HCT116 (cell line): ENCODE results near the gene SLC30A10. TPM values are rescaled to one million over a fixed set of nuclear protein-coding genes. Genes with fewer than 3 reads are reported as not detected.

Source experiments
- ATAC-seq: fragments of 200-7000 bp; cut with Tn5 transposase; 2 replicates; pipeline ENCODE4 v1.9.1; 2020; ENCODE audit warnings: mild to moderate bottlenecking, moderate library complexity
- BruUV-seq: library from RNA; stranded (reverse); fragments of 400-500 nt; replicated peaks from 2 replicates; lab custom pipeline; 2021; lab: Mats Ljungman, UMichigan
- CTCF ChIA-PET: fragments of 300-600 bp; sonication (Branson Sonifier 250); formaldehyde crosslinking; loops from one replicate; lab custom pipeline; 2021; ENCODE audit warnings: antibody characterized with exemption; lab: Charles Lee
- POLR2A ChIA-PET: fragments of 300-600, 350-600 bp; sonication (Branson Sonifier 250); formaldehyde crosslinking; loops from one replicate; lab custom pipeline; 2021; ENCODE audit warnings: antibody characterized with exemption; lab: Charles Lee
- RAD21 ChIA-PET, 2 experiments: fragments of 300-600 bp; sonication (Branson Sonifier 250); formaldehyde crosslinking; loops; one replicate each; lab custom pipeline; 2023; ENCODE audit warnings: low total read pairs in 2 of 2; ENCODE audit not compliant: uncharacterized antibody in 2 of 2, unreplicated experiment in 2 of 2, low non-redundant PET in 1 of 2; lab: Charles Lee
- DNase-seq: peaks from one replicate; pipeline ENCODE4 v3.0.0-alpha.2; 2010; ENCODE audit warnings: low read depth, low spot score
- H2AFZ ChIP-seq: fragments of 200-600 bp; shearing (Covaris generic), sonication (generic); 2 replicates; pipeline ENCODE4 v1.6.1; 2017; ENCODE audit warnings: low read depth, mixed run types, mixed read lengths, antibody characterized with exemption, low read length; ENCODE audit not compliant: poor library complexity, severe bottlenecking
- H3K27ac ChIP-seq: 2 replicates; pipeline ENCODE4 v1.5.1; 2012; ENCODE audit warnings: low read depth, low read length
- H3K27me3 ChIP-seq: fragments of 200-600 bp; sonication (generic); 2 replicates; pipeline ENCODE4 v1.6.1; 2016; ENCODE audit warnings: mixed run types, low read length, mixed read lengths; ENCODE audit not compliant: insufficient read depth
- H3K36me3 ChIP-seq, 2 experiments: fragments of 200-500 bp in 1 of 2; fragments of 200-600 bp in 1 of 2; sonication (Bioruptor generic) in 1 of 2; sonication (generic) in 1 of 2; 2 replicates each; pipeline versions ENCODE4 v1.5.1 to v1.6.1; 2014 to 2016; ENCODE audit warnings: low read length in 2 of 2, inconsistent platforms in 1 of 2, mixed read lengths in 1 of 2, mixed run types in 1 of 2; ENCODE audit not compliant: insufficient read depth in 2 of 2, control insufficient read depth in 1 of 2
- H3K4me1 ChIP-seq, 2 experiments: fragments of 200-600 bp in 1 of 2; sonication (generic) in 1 of 2; 2 replicates each; pipeline versions ENCODE4 v1.5.1 to v1.6.1; 2012 to 2017; ENCODE audit warnings: low read length in 2 of 2, inconsistent platforms in 1 of 2, mild to moderate bottlenecking in 1 of 2, mixed read lengths in 1 of 2, mixed run types in 1 of 2, moderate library complexity in 1 of 2; ENCODE audit not compliant: insufficient read depth in 2 of 2, control insufficient read depth in 1 of 2
- H3K4me2 ChIP-seq: fragments of 200-600 bp; sonication (generic); 2 replicates; pipeline ENCODE4 v1.6.1; 2017; ENCODE audit warnings: mixed run types, low read length, mixed read lengths
- H3K4me3 ChIP-seq, 2 experiments: fragments of 200-600 bp in 1 of 2; sonication (generic) in 1 of 2; replicated peaks in 1 of 2; 2 replicates each; pipeline ENCODE4 v1.5.1; 2011 to 2016; ENCODE audit warnings: low read length in 2 of 2, control low read depth in 1 of 2, low read depth in 1 of 2, mild to moderate bottlenecking in 1 of 2, mixed read lengths in 1 of 2, mixed run types in 1 of 2
- H3K79me2 ChIP-seq: fragments of 200-600 bp; sonication (generic); 2 replicates; pipeline ENCODE4 v1.6.1; 2017; ENCODE audit warnings: mild to moderate bottlenecking, mixed run types, low read length, moderate library complexity, mixed read lengths; ENCODE audit not compliant: insufficient read depth
- H3K9ac ChIP-seq: fragments of 200-600 bp; sonication (generic); 2 replicates; pipeline ENCODE4 v1.6.1; 2016; ENCODE audit warnings: low read length, mixed read lengths
- H3K9me2 ChIP-seq: fragments of 200-600 bp; sonication (generic), shearing (Covaris generic); 2 replicates; pipeline ENCODE4 v1.6.1; 2017; ENCODE audit warnings: mixed run types, mild to moderate bottlenecking, moderate library complexity; ENCODE audit not compliant: insufficient read depth
- H3K9me3 ChIP-seq, 2 experiments: fragments of 200-500 bp in 1 of 2; fragments of 200-600 bp in 1 of 2; sonication (Bioruptor generic) in 1 of 2; sonication (generic) in 1 of 2; 2 replicates each; pipeline ENCODE4 v1.6.1; 2014 to 2017; ENCODE audit warnings: low read length in 2 of 2, mixed read lengths in 2 of 2, inconsistent platforms in 1 of 2, low read depth in 1 of 2, mild to moderate bottlenecking in 1 of 2, mixed run types in 1 of 2, moderate library complexity in 1 of 2; ENCODE audit not compliant: control insufficient read depth in 1 of 2, insufficient read depth in 1 of 2
- H4K20me1 ChIP-seq: fragments of 200-600 bp; sonication (generic), shearing (Covaris generic); 2 replicates; pipeline ENCODE4 v1.6.1; 2017; ENCODE audit warnings: mixed run types, mild to moderate bottlenecking, moderate library complexity; ENCODE audit not compliant: insufficient read depth
- CTCF ChIP-seq, 3 experiments: fragments of 200-600 bp in 1 of 3; sonication (generic) in 1 of 3; IDR thresholded peaks in 2 of 3; conservative IDR thresholded peaks in 1 of 3; 2 replicates each; pipeline ENCODE4 v1.5.1; 2012 to 2017; ENCODE audit warnings: low read depth in 2 of 3, low read length in 2 of 3, antibody characterized with exemption in 1 of 3, borderline replicate concordance in 1 of 3, control low read depth in 1 of 3, mild to moderate bottlenecking in 1 of 3, mixed read lengths in 1 of 3, mixed run types in 1 of 3, moderate library complexity in 1 of 3; ENCODE audit not compliant: insufficient read depth in 1 of 3
- EGR1 ChIP-seq: IDR thresholded peaks from 2 replicates; pipeline ENCODE4 v1.6.1; 2012; ENCODE audit warnings: low read depth
- EZH2phosphoT487 ChIP-seq: fragments of 200-600 bp; IDR thresholded peaks from 2 replicates; pipeline ENCODE4 v1.6.1; 2018; ENCODE audit warnings: antibody characterized with exemption, borderline replicate concordance
- JUND ChIP-seq: IDR thresholded peaks from 2 replicates; pipeline ENCODE4 v1.6.1; 2012
- POLR2AphosphoS5 ChIP-seq: IDR thresholded peaks from 2 replicates; pipeline ENCODE4 v1.6.1; 2011; ENCODE audit warnings: mild to moderate bottlenecking, low read depth, low read length, moderate library complexity
- RAD21 ChIP-seq: IDR thresholded peaks from 2 replicates; pipeline ENCODE4 v1.6.1; 2012; ENCODE audit warnings: low read depth, mild to moderate bottlenecking
- REST ChIP-seq: IDR thresholded peaks from 2 replicates; pipeline ENCODE4 v1.6.1; 2012; ENCODE audit warnings: low read depth
- SIN3A ChIP-seq: IDR thresholded peaks from 2 replicates; pipeline ENCODE4 v1.6.1; 2012; ENCODE audit warnings: low read depth
- SP1 ChIP-seq: IDR thresholded peaks from 2 replicates; pipeline ENCODE4 v1.6.1; 2012; ENCODE audit warnings: low read depth
- YY1 ChIP-seq: IDR thresholded peaks from 2 replicates; pipeline ENCODE4 v1.6.1; 2011; ENCODE audit warnings: low read length, low read depth, moderate library complexity, mild to moderate bottlenecking; ENCODE audit not compliant: insufficient replicate concordance; ENCODE audit errors: extremely low read depth
- ZBTB33 ChIP-seq: IDR thresholded peaks from 2 replicates; pipeline ENCODE4 v1.6.1; 2011; ENCODE audit warnings: mild to moderate bottlenecking, low read length, moderate library complexity; ENCODE audit not compliant: insufficient replicate concordance; ENCODE audit errors: extremely low read depth
- ZNF274 ChIP-seq: fragments of 200-500 bp; sonication (Bioruptor generic); IDR thresholded peaks from 2 replicates; pipeline ENCODE4 v1.6.1; 2014; ENCODE audit warnings: mild to moderate bottlenecking, low read depth, low read length, inconsistent platforms
- intact Hi-C: fragments of 100-400 bp; cut with micrococcal nuclease; formaldehyde crosslinking; loops from 2 replicates; pipeline ENCODE4 v1.10.0; 2022
- total RNA-seq: library from RNA; stranded (reverse); gene quantifications from one replicate; pipeline ENCODE4 v1.2.1, GENCODE V29; 2021; ENCODE audit not compliant: unreplicated experiment
- TF ChIP-seq, protein P1 (sequence below): IDR thresholded peaks from 2 replicates; pipeline ENCODE4 v1.6.1; 2012

SLC30A10 gene
- total RNA-seq, 1 experiment from 2014 or later = 0.15 TPM

DNA sequence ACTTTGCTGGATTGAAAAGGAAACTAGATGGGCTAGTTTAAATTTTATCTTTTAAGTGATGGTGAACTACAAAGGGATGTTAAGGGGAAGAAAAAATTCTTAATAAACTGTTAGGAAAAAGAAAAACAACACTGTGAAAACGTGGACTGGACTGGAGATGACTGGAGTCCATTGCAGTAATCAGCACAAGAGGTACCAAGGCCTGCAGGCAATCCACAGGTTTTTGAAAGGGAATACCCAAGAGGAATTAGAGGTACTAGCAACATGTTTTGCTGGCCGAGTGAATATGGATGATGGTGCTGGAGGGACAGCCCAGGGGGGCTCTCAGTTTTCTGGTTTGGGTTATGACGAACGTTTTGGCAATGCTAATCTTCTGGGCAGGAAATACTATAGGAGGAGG, 39.0 kb upstream of the SLC30A10 start:
- Histone ChIP-seq H3K79me2 (no peaks in the 10 kb centered on the region), H3K9me3 (no peaks in the 10 kb centered on the region), H3K36me3 (peaks cover 3 to 4% of the 10 kb centered on the region in 2 experiments; a peak in 2 of 4 replicates), H3K27me3 (no peaks in the 10 kb centered on the region), H3K4me3 (no peak overlapping the region), H3K9ac (no peak overlapping the region), H3K4me1 (no peaks in the 10 kb centered on the region), H4K20me1 (no peaks in the 10 kb centered on the region), H2AFZ (no peak overlapping the region), H3K9me2 (no peaks in the 10 kb centered on the region), H3K27ac (no peak overlapping the region), H3K4me2 (no peak overlapping the region)
- DNase-seq (no peak), ATAC-seq (no peak)
- ChIA-PET RAD21 (no interaction called here), CTCF (no interaction called here), POLR2A (no interaction called here)
- BruUV-seq = no TSS peak
- TF ChIP-seq JUND = 0 out of 2 replicates have a peak, but pooled peaks have one; percentile 3
- no peak for TF ChIP-seq SP1
- intact Hi-C loops = no loop called here

GRCh38 chr1:219966071-219966349, 37.7 kb upstream of the SLC30A10 start:
- no TSS peak for BruUV-seq

More at GRCh38 chr1:219966071-219966349, 37.7 kb upstream of the SLC30A10 start:
- Histone ChIP-seq H3K27me3 (no peaks in the 10 kb centered on the region), H3K4me2 (no peak overlapping the region), H3K9me3 (no peaks in the 10 kb centered on the region), H3K4me3 (no peak overlapping the region), H3K9ac (no peak overlapping the region), H3K27ac (no peak overlapping the region), H3K4me1 (no peaks in the 10 kb centered on the region), H3K79me2 (no peaks in the 10 kb centered on the region), H2AFZ (no peak overlapping the region), H3K9me2 (no peaks in the 10 kb centered on the region), H4K20me1 (no peaks in the 10 kb centered on the region), H3K36me3 (peaks cover 3 to 4% of the 10 kb centered on the region in 2 experiments; a peak in 2 of 4 replicates)
- ChIA-PET CTCF (no interaction called here), POLR2A (no interaction called here), RAD21 (no interaction called here)
- intact Hi-C loops = no loop called here
- no peak for DNase-seq
- no peak for ATAC-seq
- TF ChIP-seq REST (no peak), SP1 (no peak), EGR1 (no peak), EZH2phosphoT487 (no peak), POLR2AphosphoS5 (no peak), SIN3A (no peak), ZNF274 (no peak), ZBTB33 (no peak), CTCF (IDR thresholded peaks at IDR 0.05 in 2 of 3, conservative IDR thresholded peaks at IDR 0.05 in 1 of 3; ENCODE audit: borderline replicate concordance in 1 of 3, insufficient read depth in 1 of 3, low read depth in 2 of 3, low read length in 2 of 3) (no peak), RAD21 (no peak), YY1 (no peak)
- TF ChIP-seq, protein P1, sequence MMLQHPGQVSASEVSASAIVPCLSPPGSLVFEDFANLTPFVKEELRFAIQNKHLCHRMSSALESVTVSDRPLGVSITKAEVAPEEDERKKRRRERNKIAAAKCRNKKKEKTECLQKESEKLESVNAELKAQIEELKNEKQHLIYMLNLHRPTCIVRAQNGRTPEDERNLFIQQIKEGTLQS = no peak
